Smooth muscle cell (in vitro differentiated cells): Measurements from ENCODE around the gene MGARP. TPM values are rescaled to one million over a fixed set of nuclear protein-coding genes. Genes with fewer than 3 reads are reported as not detected.
A peak's percentile ranks its signal among the peaks of the same experiment; 100 is the strongest.

Experiments used
- DNase-seq: peaks from one replicate; lab custom pipeline; 2025; ENCODE audit not compliant: unreplicated experiment; lab: John Stamatoyannopoulos, UW
- H2AFZ ChIP-seq: fragments of 200-600 bp; sonication (generic); 2 replicates; pipeline ENCODE4 v1.6.0; 2016; ENCODE audit warnings: antibody characterized with exemption, low read depth, mild to moderate bottlenecking
- H3F3A ChIP-seq: fragments of 200-600 bp; sonication (generic); 2 replicates; pipeline ENCODE4 v1.6.0; 2017; ENCODE audit warnings: antibody characterized with exemption, low read depth
- H3K27ac ChIP-seq: fragments of 200-600 bp; sonication (generic); 2 replicates; pipeline ENCODE4 v1.5.1; 2016; ENCODE audit warnings: low read depth, mild to moderate bottlenecking
- H3K27me3 ChIP-seq: fragments of 200-600 bp; sonication (generic); 2 replicates; pipeline ENCODE4 v1.6.1; 2016; ENCODE audit warnings: low read depth, mild to moderate bottlenecking
- H3K36me3 ChIP-seq: fragments of 200-600 bp; sonication (generic); 2 replicates; pipeline ENCODE4 v1.5.1; 2016; ENCODE audit warnings: low read depth
- H3K4me1 ChIP-seq: fragments of 200-600 bp; sonication (generic); 2 replicates; pipeline ENCODE4 v1.5.1; 2016; ENCODE audit warnings: low read depth
- H3K4me2 ChIP-seq: fragments of 200-600 bp; sonication (generic); 2 replicates; pipeline ENCODE4 v1.6.0; 2016; ENCODE audit warnings: mild to moderate bottlenecking
- H3K4me3 ChIP-seq: fragments of 200-600 bp; sonication (generic); 2 replicates; pipeline ENCODE4 v1.5.1; 2016; ENCODE audit warnings: mild to moderate bottlenecking
- H3K79me2 ChIP-seq: fragments of 200-600 bp; sonication (generic); 2 replicates; pipeline ENCODE4 v1.6.0; 2016; ENCODE audit warnings: low read depth, mild to moderate bottlenecking
- H3K9ac ChIP-seq: fragments of 200-600 bp; sonication (generic); 2 replicates; pipeline ENCODE4 v1.6.0; 2016; ENCODE audit warnings: low read depth
- H3K9me3 ChIP-seq: fragments of 200-600 bp; sonication (generic); replicated peaks from 2 replicates; pipeline ENCODE4 v1.5.1; 2016; ENCODE audit warnings: low read depth
- H4K20me1 ChIP-seq: fragments of 200-600 bp; sonication (generic); 2 replicates; pipeline ENCODE4 v1.6.0; 2016; ENCODE audit warnings: low read depth
- WGBS: methylation state at CpG from one replicate; pipeline ENCODE4 v1.1.7; 2016; ENCODE audit warnings: low lambda C conversion rate; 5-methylcytosine and 5-hydroxymethylcytosine counted together
- polyA plus RNA-seq: library from polyadenylated mRNA; unstranded; fragments of >200 nt; fragmentation: Nextera tagmentation; extraction: Ambion mirVana; gene quantifications from 2 replicates; pipeline ENCODE4 v1.2.1, GENCODE V29; 2016
- total RNA-seq: library from RNA; depleted of rRNA; stranded (reverse); fragments of >200 nt; gene quantifications from 2 replicates; pipeline ENCODE4 v1.2.3, GENCODE V29; 2014
- TF ChIP-seq, protein P1 (sequence below): fragments of 200-600 bp; sonication (generic); IDR thresholded peaks from 2 replicates; pipeline ENCODE4 v1.5.1; 2017; ENCODE audit warnings: borderline replicate concordance, mild to moderate bottlenecking, antibody characterized with exemption; ENCODE audit not compliant: insufficient read depth, poor library complexity, severe bottlenecking

MGARP gene
- total and polyA plus RNA-seq, 2 experiments from 2014 or later, result 0.39 TPM; not detected in 1

DNA sequence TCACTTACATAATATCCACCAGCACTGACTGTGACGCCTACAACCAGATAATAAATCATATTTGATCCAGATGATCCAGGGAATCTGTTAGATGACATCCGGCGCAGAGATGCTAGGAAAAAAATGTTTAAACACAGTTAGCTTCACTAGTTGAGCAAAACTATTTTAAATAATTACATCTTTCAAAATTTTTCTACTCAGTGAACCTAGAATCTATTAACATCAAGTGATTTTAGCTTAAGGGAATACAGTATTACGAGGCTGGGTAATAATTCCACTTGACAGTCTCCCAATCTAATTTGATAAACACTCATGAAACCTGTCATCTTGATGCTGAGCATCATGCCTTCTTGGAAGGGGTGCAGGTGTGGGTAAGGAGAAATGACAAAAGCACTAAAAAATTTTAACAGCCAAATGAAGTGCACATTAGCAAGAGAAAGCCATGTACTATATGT is 4.7 kb downstream of the MGARP start:
- Histone ChIP-seq H2AFZ (no peak overlapping the region), H4K20me1 (no peaks in the 10 kb centered on the region), H3K4me3 (no peak overlapping the region), H3K36me3 (no peaks in the 10 kb centered on the region), H3K27me3 (peaks cover 44% of the 10 kb centered on the region), H3K9ac (no peak overlapping the region), H3K4me1 (no peaks in the 10 kb centered on the region), H3K4me2 (no peak overlapping the region), H3K9me3 (no peaks in the 10 kb centered on the region), H3F3A (no peaks in the 10 kb centered on the region), H3K27ac (no peak overlapping the region), H3K79me2 (no peaks in the 10 kb centered on the region)
- no peak for DNase-seq
- 90% methylated on average over 4 of the region's 4 CpGs for WGBS
- TF ChIP-seq, protein P1, sequence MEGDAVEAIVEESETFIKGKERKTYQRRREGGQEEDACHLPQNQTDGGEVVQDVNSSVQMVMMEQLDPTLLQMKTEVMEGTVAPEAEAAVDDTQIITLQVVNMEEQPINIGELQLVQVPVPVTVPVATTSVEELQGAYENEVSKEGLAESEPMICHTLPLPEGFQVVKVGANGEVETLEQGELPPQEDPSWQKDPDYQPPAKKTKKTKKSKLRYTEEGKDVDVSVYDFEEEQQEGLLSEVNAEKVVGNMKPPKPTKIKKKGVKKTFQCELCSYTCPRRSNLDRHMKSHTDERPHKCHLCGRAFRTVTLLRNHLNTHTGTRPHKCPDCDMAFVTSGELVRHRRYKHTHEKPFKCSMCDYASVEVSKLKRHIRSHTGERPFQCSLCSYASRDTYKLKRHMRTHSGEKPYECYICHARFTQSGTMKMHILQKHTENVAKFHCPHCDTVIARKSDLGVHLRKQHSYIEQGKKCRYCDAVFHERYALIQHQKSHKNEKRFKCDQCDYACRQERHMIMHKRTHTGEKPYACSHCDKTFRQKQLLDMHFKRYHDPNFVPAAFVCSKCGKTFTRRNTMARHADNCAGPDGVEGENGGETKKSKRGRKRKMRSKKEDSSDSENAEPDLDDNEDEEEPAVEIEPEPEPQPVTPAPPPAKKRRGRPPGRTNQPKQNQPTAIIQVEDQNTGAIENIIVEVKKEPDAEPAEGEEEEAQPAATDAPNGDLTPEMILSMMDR, result no peak

DNA sequence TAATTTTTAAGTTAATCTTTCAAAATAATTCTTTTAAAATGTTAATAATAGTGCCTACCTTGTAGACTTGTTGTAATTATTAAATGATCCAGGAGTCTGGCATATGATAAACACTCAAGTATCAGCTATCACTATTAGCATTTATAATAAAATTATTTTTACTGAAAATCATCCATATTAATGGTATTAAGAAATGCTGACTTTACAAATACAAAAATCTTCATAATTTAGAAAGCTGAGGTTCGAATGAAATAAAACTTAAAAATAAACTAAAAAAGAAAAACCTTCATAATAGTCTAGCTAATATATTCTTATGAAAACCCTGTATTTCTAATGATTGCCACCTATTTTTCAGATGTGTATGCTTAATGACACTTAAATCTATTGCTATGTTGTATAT is 5.2 kb downstream of the MGARP start:
- H2AFZ ChIP-seq, result no peak overlapping the region
- no peak for DNase-seq
- no peaks in the 10 kb centered on the region for H3K4me1 ChIP-seq
- H3K79me2 ChIP-seq, result no peaks in the 10 kb centered on the region
- H3K9me3 ChIP-seq, result no peaks in the 10 kb centered on the region
- no peaks in the 10 kb centered on the region for H3K36me3 ChIP-seq
- no peak overlapping the region for H3K4me2 ChIP-seq
- H3K9ac ChIP-seq, result no peak overlapping the region
- H3K27ac ChIP-seq, result no peak overlapping the region
- H3K27me3 ChIP-seq, result peaks cover 39% of the 10 kb centered on the region
- TF ChIP-seq, protein P1, result no peak
- no peak overlapping the region for H3K4me3 ChIP-seq
- no peaks in the 10 kb centered on the region for H4K20me1 ChIP-seq
- 96% methylated on average over 1 of the region's 1 CpG for WGBS
- no peaks in the 10 kb centered on the region for H3F3A ChIP-seq

DNA sequence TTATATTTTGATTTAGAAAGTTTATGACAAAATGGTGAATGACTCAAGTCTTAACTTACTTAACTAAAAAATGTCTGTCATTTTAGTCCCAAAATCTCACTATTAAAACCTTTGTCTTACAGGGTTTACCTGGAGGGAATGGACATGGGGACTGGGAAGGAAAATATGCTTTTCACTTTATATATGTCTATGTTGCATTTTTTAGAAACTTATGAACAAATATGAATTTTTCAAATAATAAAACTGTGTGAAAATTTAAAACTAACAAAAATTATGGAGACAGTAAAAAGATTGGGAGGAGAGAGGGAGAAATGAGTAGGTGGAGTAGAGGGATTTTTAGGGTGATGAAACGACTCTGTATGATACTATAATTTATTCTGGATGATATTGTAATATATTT is 6.2 kb downstream of the MGARP start:
- H3K27me3 ChIP-seq, result peaks cover 29% of the 10 kb centered on the region
- H3K9ac ChIP-seq, result no peak overlapping the region
- no peak overlapping the region for H3K4me3 ChIP-seq
- H4K20me1 ChIP-seq, result no peaks in the 10 kb centered on the region
- no peaks in the 10 kb centered on the region for H3K9me3 ChIP-seq
- H3K4me2 ChIP-seq, result no peak overlapping the region
- H3K27ac ChIP-seq, result no peak overlapping the region
- no peaks in the 10 kb centered on the region for H3F3A ChIP-seq
- TF ChIP-seq, protein P1, result no peak
- H3K36me3 ChIP-seq, result no peaks in the 10 kb centered on the region
- 84% methylated on average over 1 of the region's 1 CpG for WGBS
- no peaks in the 10 kb centered on the region for H3K79me2 ChIP-seq
- H2AFZ ChIP-seq, result no peak overlapping the region
- DNase-seq, result no peak
- no peaks in the 10 kb centered on the region for H3K4me1 ChIP-seq

DNA sequence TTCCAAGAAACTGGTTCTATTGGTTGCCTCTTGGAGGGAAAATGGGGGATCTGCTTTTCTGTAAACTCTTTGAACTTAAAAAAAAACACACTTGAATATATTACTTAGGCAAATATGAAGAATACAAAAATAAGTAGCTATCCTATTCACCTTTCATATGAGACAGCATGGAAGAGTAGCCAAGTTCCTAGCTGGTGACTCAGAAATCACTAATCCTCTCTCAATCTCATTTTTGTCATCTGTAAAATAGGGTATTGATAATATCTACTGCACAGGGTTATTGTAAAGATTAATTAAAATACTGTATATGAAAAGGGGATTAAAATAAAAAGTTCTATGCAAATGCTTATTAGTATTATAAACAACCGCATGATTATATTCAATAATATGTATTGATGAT is 12.7 kb downstream of the MGARP start:
- Histone ChIP-seq H3K4me3 (no peak overlapping the region), H3K9me3 (no peaks in the 10 kb centered on the region), H3K79me2 (no peaks in the 10 kb centered on the region), H3F3A (no peaks in the 10 kb centered on the region), H3K9ac (no peak overlapping the region), H3K4me2 (peak overlapping the region; percentile 83), H3K27me3 (no peaks in the 10 kb centered on the region), H3K4me1 (peaks cover 8% of the 10 kb centered on the region), H3K27ac (no peak overlapping the region), H3K36me3 (no peaks in the 10 kb centered on the region), H4K20me1 (no peaks in the 10 kb centered on the region), H2AFZ (no peak overlapping the region)
- 100% methylated on average over 1 of the region's 1 CpG for WGBS
- TF ChIP-seq, protein P1, result no peak
- no peak for DNase-seq
